HG02623 (cell line): ENCODE measurements around the gene TPSB2.
"Not testable (repeated sequence)": the region's sequence is repeated elsewhere in the genome, so short reads cannot be mapped to it uniquely, and the experiment has no call there.

Source experiments
- ATAC-seq: cut with Tn5 transposase; IDR thresholded peaks from one replicate; pipeline ENCODE4 v1.9.1; 2021; ENCODE audit warnings: moderate library complexity; ENCODE audit not compliant: unreplicated experiment

The TPSB2 gene

DNA sequence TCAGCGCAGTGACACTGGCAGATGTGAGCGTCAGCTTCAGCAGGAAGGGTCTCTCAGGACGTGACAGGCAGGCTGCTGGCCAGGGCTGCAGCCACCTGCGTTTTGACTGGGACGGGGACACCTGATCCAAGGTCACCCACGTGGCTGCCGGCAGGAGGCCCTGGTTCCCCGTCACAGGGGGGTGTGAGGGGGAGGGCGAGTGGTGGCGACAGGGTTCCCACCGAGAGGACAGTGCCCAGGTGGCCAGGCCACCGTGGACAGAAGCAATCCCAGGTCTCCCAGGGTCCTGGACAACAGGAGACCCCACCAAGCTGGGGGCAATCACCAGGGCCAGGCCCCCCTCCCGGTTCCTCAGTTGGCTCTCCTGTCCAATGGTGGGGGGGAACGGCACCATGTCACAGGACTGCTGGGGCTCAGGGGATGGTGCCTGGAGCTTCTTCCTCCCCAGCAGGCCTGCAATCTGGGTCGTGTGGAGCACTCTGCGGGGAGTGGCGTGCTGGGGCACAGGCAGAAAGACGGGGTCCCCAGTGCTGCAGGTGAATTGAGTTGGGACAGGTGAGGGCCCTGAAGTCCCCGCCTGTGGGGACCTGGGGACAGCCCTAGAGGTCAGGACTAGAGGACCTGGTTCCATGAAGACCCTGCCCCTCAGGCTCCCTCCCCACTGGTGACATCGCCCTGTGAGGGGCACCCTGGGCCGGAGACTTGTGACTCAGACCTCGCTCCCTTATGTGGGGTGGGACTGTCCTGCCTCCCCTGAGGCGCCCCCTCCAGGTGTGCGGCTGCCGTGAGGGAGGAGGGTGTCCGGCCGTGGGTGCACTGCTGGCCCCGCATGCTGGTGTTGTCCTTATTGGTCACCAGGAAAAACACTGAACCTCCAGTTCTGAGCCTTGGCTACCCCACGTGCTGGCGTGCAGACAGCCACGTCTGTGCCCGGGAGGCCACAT is 14.2 kb upstream of the TPSB2 start:
- ATAC-seq = not testable (repeated sequence)

DNA sequence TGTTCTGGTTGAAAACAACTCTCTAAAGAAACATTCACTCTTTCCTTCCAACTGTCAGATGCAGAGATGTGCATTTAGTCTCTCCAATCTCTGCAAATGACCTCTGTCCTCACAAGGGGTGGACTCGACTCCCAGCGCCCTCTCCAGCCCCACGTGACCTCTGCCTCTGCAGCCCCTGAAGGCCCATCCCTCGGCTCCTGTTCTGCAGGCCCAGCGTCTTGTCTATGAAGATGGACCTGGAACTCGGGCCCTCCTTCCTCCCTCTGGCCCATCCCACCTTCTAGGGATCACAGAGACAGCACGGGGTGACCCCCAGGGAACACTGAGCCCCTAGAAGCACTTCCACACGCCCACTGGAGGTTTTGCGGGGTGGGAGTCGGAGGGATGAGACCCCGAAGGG is 13.4 kb upstream of the TPSB2 start:
- ATAC-seq = not testable (repeated sequence)

DNA sequence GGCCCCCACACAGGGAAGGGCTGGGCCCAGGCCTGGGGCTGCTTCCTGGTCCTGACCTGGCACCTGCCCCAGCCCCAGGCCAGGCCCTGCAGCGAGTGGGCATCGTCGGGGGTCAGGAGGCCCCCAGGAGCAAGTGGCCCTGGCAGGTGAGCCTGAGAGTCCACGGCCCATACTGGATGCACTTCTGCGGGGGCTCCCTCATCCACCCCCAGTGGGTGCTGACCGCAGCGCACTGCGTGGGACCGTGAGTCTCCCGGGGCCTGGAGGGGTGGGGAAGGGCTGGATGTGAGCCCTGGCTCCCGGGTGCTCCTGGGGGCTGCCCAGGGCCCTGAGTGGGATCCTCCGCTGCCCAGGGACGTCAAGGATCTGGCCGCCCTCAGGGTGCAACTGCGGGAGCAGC is 11.1 kb upstream of the TPSB2 start:
- not testable (repeated sequence) for ATAC-seq

DNA sequence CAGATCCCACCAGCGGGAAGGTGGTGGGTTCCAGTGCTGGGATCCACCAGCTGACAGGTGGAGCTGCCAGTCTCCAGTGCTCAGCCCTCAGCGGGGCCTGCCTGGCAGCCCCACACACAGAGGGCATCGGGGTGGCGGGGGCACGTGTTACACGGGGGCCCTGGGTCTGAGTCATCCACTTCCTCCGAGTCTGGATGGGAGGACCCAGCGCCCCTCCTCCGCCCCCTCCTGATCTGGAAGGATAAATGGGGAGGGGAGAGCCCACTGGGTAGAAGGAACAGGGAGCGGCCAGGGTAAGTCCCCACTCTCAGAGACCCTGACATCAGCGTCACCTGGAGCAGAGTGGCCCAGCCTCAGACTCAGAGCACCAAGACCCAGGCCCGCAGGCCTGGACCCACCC is 10.5 kb upstream of the TPSB2 start, which contains the start of gene TPSAB1:
TPSAB1 (plus strand) TSS at position 270 of the 400 bp plus-strand sequence. CDS start 234 bp downstream, outside the sequence.
- not testable (repeated sequence) for ATAC-seq

DNA sequence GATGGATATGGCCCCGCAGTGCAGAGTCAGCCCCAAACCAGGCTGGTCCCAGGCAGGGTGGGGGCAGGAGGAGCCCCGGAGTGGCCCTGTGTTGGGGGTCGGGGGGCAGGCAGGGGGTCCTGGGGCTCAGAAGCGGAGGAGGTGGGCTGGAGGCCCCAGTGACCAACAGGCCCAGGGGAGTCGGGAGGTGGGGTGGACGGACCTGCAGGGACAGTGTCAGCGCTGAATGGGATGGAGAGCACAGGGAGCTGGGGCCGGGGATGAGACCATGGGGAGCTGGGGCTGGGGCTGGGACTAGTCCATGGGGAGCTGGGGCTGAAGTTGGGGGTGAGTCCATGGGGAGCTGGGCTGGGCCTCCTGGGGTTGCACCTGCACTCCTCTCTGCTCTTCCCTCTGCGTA is 9.6 kb upstream of the TPSB2 start:
- not testable (repeated sequence) for ATAC-seq

DNA sequence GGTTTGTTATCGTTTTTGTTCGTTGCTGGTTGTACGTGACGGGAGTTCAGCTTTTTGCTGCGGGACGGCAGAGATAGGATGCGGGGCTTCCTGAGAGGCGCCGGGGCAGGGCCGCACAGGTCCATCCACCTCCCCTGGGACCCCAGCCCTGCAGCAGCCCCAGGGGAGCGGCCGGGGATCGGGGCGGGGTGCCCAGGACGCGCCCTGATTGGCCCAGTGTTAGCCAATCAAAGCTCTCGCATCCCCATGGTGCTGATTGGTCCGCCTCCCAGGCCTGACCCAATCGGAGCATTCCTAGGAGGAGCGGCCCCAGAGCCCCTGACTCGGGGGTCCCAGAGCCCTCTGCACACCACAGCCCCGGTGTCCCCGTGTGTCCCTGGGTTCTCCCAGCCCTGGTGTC is 8.9 kb upstream of the TPSB2 start:
- not testable (repeated sequence) for ATAC-seq

DNA sequence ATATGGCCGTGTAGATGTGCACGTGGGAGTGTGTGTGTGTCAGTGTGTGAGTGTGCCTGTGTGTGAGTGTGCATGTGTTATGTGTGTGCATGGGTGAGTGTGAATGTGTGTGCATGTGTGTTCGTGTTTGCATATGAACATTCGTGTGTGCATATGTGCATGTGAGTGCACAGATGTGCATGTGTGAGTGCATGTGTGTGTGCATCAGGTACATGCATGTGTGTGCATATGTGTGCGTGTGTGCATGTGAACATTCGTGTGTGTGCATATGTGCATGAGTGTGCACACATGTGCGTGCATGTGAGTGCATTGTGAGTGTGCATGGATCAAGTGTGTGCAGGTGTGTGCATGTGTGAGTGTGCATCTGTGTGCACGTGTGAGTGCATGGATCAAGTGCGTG is 8.0 kb upstream of the TPSB2 start:
- ATAC-seq = no peak

DNA sequence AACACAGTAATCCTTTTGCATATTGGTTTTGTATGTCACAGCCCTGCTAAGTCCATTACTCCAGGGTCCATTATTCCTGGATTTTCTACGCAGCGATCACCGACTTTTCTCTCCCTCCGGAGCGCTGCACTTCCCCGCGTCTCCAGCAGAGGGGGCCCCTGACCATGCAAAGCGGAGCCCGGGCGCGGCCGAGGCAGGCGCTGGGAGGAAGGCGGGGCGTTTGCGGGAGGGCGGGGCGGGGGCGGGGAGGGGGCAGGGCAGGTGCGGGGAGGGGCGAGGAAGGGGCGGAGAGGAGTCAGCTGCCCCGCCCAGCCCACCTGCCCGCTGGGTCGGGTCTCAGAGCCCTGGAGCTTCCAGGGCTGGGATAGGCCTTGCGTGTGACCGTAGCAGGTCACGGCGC is 6.7 kb upstream of the TPSB2 start:
- not testable (repeated sequence) for ATAC-seq

DNA sequence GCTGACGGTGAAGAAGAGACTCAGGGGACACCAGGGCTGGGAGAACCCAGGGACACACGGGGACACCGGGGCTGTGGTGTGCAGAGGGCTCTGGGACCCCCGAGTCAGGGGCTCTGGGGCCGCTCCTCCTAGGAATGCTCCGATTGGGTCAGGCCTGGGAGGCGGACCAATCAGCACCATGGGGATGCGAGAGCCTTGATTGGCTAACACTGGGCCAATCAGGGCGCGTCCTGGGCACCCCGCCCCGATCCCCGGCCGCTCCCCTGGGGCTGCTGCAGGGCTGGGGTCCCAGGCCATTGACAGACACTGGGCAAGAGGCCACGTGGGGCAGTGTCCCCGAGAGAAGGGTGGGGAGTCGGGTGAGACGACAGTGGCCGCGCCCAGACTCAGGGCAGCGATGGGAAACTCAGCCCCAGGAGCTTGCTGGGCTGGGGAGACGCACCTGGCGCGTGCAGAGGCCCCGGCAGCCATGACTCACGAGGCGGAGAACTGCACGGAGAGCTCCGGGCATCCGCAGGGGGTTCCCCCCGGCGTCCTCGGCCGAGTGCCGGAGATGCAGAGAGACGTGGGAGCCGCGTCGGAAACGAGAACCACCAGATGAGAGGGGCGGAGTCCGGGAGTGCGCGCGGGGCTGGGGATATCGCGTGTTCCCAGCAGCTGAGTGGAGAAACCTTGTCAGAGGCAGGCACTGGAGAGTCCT is 2.2 kb upstream of the TPSB2 start:
- ATAC-seq = not testable (repeated sequence)

DNA sequence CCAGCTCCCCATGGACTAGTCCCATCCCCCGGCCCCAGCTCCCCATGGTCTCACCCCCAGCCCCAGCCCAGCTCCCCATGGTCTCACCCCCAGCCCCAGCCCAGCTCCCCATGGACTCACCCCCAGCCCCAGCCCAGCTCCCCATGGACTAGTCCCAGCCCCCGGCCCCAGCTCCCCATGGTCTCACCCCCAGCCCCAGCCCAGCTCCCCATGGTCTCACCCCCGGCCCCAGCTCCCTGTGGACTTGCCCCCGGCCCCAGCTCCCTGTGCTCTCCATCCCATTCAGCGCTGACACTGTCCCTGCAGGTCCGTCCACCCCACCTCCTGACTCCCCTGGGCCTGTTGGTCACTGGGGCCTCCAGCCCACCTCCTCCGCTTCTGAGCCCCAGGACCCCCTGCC is 1.3 kb upstream of the TPSB2 start:
- ATAC-seq = not testable (repeated sequence)

DNA sequence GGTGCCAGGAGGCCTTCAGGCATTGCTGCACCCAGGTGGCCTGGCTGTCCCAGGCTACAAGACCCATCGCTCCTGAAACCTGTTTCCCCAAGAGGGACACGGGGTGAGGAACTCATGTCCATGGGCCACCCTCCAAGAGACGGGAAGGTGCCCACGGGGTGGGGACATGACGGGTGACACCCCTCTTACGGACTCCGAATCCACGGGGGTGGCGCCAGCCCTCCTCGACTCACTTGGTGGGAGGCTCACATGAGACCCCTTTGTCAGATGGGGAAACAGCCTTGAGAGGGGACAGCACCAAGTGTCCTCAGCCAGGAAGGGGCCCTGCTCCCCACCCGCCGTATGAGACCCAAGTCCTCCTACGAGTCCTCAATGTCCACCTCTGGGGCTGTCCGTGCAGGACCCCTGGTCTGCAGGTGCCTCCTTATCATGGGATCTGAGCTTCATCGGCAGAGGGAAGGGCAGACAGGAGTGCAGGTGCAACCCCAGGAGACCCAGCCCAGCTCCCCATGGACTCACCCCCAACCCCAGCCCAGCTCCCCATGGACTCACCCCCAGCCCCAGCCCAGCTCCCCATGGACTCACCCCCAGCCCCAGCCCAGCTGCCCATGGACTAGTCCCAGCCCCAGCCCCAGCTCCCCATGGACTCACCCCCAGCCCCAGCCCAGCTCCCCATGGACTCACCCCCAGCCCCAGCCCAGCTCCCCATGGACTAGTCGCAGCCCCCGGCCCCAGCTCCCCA is 658 bp upstream of the TPSB2 start:
- ATAC-seq = not testable (repeated sequence)

DNA sequence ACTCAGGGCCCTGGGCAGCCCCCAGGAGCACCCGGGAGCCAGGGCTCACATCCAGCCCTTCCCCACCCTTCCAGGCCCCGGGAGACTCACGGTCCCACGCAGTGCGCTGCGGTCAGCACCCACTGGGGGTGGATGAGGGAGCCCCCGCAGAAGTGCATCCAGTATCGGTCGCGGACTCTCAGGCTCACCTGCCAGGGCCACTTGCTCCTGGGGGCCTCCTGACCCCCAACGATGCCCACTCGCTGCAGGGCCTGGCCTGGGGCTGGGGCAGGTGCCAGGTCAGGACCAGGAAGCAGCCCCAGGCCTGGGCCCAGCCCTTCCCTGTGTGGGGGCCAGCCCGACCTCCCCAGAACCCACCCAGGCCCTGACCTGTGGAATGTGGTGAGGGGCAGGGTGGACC is 508 bp downstream of the TPSB2 start:
- not testable (repeated sequence) for ATAC-seq

DNA sequence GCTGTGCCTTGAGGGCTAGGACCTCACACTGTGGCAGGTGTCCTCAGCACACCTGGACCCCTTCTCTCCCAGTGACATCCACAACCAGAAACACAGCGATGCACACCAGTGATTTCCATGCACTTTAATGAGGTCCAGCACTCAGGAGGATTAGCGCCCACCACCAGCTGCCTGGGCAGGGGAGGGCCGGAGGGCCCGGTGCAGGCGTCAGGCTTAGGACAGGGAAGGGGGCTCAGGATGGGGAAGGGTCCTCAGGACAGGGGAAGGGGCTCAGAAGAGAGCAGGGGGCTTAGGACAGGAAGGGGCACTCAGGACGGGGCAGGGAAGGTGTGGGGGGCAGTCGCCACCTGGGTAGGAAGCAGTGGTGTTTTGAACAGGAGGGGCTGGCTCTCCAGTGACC is 1.8 kb downstream of the TPSB2 start:
- ATAC-seq = not testable (repeated sequence)

DNA sequence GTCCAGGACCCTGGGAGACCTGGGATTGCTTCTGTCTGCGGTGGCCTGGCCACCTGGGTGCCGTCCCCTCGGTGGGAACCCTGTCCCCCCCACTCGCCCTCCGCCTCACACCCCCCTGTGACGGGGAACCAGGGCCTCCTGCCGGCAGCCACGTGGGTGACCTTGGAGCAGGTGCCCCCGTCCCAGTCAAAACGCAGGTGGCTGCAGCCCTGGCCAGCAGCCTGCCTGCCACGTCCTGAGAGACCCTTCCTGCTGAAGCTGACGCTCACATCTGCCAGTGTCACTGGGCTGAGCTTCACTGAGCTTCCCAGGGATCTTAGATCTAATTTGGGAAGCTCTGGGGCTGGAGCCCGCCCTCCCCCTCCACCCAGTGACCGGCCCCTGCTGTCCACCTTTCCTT is 3.3 kb downstream of the TPSB2 start:
- ATAC-seq = not testable (repeated sequence)

DNA sequence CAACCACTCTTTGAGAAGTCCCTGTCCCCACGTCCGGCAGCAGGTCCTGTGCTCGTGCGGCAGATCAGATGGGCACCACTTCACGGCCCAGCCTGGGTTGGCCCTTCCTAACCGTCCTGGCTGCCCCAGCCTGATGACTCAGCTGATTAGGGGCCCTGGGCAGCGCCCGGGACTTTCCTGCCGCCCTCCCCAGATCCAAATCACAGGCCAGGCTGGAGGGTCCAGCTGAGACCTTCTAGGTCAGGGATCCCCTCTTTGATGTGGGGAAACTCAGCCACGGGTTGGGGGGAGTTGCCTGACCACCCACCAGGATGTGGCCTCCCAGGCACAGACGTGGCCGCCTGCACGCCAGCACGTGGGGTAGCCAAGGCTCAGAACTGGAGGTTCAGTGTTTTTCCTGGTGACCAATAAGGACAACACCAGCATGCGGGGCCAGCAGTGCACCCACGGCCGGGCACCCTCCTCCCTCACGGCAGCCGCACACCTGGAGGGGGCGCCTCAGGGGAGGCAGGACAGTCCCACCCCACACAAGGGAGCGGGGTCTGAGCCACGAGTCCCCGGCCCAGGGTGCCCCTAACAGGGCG is 4.2 kb downstream of the TPSB2 start:
- not testable (repeated sequence) for ATAC-seq

DNA sequence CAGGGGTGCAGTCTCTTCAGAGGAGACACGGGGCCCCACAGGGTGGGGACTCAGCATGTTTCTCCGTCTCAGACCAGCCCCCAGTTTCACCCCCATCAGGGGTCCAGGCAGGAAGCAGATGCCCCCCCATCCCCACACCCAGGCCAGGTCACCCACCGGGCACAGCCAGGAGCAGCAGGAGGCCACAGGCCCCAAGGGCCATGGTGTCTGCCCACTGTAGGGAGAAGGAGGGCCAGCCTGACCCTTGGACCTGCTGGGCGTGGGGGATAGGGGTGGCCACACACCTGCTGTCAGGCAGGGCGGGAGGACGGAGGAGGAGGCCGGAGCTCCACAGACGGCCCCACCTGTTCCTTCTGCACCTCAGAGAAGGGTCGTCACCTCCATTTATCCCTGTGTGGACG is 4.9 kb downstream of the TPSB2 start, which contains the start of gene TPSG1:
TPSG1 (minus strand) TSS at position 218 of the 401 bp plus-strand sequence; CDS start at position 202, 16 bp downstream.
- no peak for ATAC-seq

DNA sequence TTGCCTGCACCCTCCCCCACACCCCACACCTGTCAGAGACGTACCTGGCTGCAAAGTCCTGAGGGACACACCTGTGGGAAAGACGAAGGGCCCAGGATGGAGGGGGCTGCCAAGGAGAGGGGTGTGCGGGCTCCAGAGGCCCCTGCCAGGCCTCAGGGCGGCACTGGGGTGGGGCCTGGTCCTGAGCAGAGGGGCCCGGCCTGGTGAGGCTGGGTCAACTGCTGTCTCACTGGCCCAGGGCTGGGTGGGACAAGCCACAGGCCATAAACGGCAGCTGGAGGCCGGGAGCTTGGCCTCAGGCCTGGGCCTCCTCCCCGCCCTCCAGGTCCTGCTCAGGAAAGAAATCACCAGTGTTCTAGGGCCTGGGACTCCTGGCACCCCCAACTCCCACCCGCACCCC is 5.4 kb downstream of the TPSB2 start:
- ATAC-seq = no peak

DNA sequence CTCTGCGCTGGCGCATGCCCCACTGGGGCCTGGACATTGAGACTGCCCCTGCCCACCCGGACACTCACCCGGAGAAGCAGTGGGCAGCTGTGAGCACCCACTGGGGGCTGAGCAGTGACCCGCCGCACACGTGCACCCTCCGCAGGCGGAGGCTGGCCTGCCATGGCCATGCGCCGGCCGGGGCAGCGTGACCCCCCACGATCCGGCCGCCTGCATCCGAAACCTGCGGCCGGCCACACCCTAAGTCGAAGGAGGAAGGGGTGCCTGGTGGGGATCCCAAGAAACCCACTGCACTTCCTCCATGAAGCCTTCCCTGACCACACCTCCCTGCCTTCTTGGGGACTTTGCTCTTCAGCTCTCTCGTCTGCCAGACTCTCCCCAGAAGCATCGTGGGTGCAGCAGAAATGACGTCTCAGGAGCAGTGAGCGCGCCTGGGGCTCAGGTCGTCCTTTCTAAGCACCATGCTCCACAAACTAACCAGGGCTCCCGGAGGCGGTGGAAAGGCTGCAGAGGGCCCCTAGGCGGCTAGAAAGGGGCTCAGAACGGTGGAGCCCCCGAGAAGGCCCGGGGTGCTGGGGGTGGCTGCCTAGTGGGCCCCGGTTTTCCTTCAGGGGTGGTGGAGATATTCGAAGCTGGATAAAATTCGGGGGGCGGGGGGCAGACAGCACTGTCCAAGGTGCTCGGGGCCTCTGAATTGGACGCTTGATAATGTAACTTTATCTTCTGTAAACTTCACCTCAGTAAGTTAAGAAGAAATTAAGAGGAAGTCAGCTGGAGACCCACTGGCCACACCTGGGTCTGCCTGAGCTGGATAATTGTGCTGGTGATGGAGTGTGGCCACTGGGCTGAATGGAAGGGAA is 6.4 kb downstream of the TPSB2 start:
- ATAC-seq = no peak

DNA sequence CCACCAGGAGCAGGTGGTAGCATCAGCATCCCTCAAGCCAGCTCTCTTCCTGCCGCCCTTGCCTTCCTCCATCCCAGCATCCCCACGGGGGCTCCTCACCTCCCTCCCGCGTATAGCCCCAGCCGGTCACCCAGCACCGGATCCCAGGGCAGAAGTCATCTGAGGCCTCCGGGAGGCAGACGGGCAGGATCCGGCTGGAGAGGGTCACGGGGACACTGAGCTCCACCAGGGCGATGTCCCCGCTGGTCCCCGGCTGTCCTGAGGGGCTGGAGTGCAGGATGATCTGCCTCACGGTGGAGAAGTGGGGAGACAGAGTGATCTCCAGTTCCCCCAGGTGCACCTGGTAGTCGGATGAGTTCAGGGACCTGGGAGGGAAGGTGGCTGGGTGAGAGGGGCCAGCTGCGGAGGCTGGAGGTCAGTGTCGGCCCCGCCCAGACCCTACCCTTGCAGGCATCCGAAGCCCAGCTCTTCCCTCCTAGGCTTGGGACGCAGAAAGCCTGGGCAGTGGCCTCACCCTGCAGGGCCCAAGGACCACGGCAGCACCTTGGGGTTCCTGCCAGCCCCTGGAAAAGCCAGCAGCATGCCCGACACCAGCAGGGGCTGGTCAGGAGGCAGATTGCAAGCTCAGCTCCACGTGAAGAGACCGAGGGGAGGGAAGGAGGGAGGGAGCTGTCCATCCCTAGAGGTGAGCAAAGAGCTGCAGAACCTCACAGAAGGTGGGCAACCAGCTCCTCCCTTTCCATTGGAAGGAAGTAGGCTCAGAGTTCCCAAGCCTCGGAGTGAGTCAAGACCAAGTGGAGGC is 7.2 kb downstream of the TPSB2 start:
- ATAC-seq = no peak
